ENCODE measurements around the gene ADH7. TPM values are rescaled to one million over a fixed set of nuclear protein-coding genes. Genes with fewer than 3 reads are reported as not detected.
A peak's percentile ranks its signal among the peaks of the same experiment; 100 is the strongest.

The ADH7 gene
- total and polyA plus RNA-seq, 9 of the 15 experiments (the other 6 are each of a cell fraction or from before 2014, with no cell fraction given): not detected

DNA sequence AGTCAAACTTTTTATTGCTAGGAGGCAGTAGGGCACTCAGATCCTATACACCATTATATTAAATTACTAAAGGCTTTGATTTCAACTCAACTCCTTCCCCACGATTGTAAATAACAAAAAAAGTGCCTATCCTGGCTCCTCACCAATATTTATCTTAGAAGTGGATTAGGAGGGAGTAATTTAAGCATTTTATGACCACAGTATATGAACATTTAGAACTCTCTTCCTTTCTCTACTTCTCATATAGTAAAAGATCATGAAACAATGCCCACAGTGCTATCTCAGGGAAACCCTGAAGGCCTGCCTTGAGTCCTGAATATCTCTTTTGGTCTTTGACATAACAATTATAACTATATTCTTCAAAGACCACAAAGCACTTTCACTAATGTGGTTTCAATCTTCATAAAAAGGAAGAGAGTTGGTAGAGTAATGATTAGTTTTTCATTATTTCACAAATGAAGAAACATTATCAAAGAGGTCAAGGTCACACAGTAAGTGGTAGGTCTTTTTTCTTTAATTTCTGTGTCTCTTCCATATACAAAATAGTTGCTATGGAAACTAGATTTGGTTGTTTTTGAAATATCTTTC lies 53.5 kb downstream of the ADH7 start:
- Histone ChIP-seq H3K27me3 (ENCODE audit: control insufficient read depth in 2 of 2, insufficient read depth in 2 of 2, low read length in 2 of 2) (no peaks in the 10 kb centered on the region), H3K4me3 (no peak overlapping the region), H3K9me3 (replicated peaks; ENCODE audit: control insufficient read depth, insufficient read depth, low read depth, low read length) (no peaks in the 10 kb centered on the region), H2AFZ (ENCODE audit: low read depth, low read length) (no peak overlapping the region), H3K27ac (ENCODE audit: extremely low read depth, low read depth, low read length) (no peak overlapping the region), H4K20me1 (replicated peaks; ENCODE audit: control insufficient read depth, insufficient read depth, low read length) (no peaks in the 10 kb centered on the region), H3K9me1 (ENCODE audit: control insufficient read depth, insufficient read depth, low read length) (no peaks in the 10 kb centered on the region), H3K36me3 (ENCODE audit: control insufficient read depth, insufficient read depth, low read length) (no peaks in the 10 kb centered on the region), H3K4me1 (replicated peaks in 1 of 2; ENCODE audit: control insufficient read depth in 2 of 2, insufficient read depth in 2 of 2, low read length in 2 of 2) (no peaks in the 10 kb centered on the region), H3K9ac (ENCODE audit: insufficient read depth in 1 of 2, low read depth in 2 of 2, low read length in 2 of 2) (no peak overlapping the region), H3K79me2 (ENCODE audit: control insufficient read depth, insufficient read depth, low read length) (no peaks in the 10 kb centered on the region), H3K4me2 (ENCODE audit: insufficient read depth, low read length) (no peak overlapping the region)
- WGBS (ENCODE audit: insufficient coverage, low coverage, missing lambda C conversion rate): 0% methylated on average over 1 of the region's 1 CpG
- in situ Hi-C loops (cut with MboI): no loop called here
- ATAC-seq (no peak), DNase-seq (ENCODE audit: extremely low read depth in 1 of 4, low spot score in 3 of 4) (no peak), FAIRE-seq (no peak)
- TF ChIP-seq ATF7 (IDR thresholded peaks at IDR 0.05): no peak
- TF ChIP-seq RFX1 (IDR thresholded peaks at IDR 0.05): peak; percentile 36; the same call in 1 of the 2 replicates
- no TSS peak for BruUV-seq (replicated peaks)
- ChIA-PET CTCF (ENCODE audit: low intra/inter-chr PET ratio) (no interaction called here), POLR2A (interaction anchor here (0.7 kb wide), 1 partner anchor 295 kb away, joined by 3 read pairs; no protein-coding TSS in a partner anchor)
- intact Hi-C loops (cut with micrococcal nuclease): no loop called here

DNA sequence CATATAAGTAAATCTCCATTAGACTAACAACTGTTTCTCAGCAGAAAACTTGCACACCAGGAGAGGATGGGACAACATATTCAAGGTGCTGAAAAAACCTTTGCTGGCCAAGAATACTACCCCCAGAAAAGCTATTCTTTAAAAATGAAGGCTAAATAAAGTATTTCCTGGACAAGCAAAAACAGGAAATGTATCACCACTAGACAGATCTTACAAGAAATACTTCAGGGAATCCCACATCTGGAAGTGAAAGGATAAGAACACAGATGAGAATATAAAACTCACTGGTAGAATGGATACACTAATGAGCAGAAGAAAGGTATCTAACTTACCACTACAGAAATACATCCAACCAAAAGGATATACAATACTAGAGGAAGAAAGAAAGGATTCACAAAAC lies 55.6 kb downstream of the ADH7 start:
- Histone ChIP-seq H3K4me1 (replicated peaks in 1 of 2; ENCODE audit: control insufficient read depth in 2 of 2, insufficient read depth in 2 of 2, low read length in 2 of 2) (no peaks in the 10 kb centered on the region), H3K9me3 (replicated peaks; ENCODE audit: control insufficient read depth, insufficient read depth, low read depth, low read length) (no peaks in the 10 kb centered on the region), H3K79me2 (ENCODE audit: control insufficient read depth, insufficient read depth, low read length) (no peaks in the 10 kb centered on the region), H3K4me3 (no peak overlapping the region), H4K20me1 (replicated peaks; ENCODE audit: control insufficient read depth, insufficient read depth, low read length) (no peaks in the 10 kb centered on the region), H3K27ac (ENCODE audit: extremely low read depth, low read depth, low read length) (no peak overlapping the region), H3K36me3 (ENCODE audit: control insufficient read depth, insufficient read depth, low read length) (no peaks in the 10 kb centered on the region), H3K4me2 (ENCODE audit: insufficient read depth, low read length) (no peak overlapping the region), H3K9me1 (ENCODE audit: control insufficient read depth, insufficient read depth, low read length) (no peaks in the 10 kb centered on the region), H3K9ac (ENCODE audit: insufficient read depth in 1 of 2, low read depth in 2 of 2, low read length in 2 of 2) (no peak overlapping the region), H2AFZ (ENCODE audit: low read depth, low read length) (no peak overlapping the region), H3K27me3 (ENCODE audit: control insufficient read depth in 2 of 2, insufficient read depth in 2 of 2, low read length in 2 of 2) (no peaks in the 10 kb centered on the region)
- DNase-seq (ENCODE audit: extremely low read depth in 1 of 4, low spot score in 3 of 4) (no peak), ATAC-seq (no peak), FAIRE-seq (no peak)
- intact Hi-C loops (cut with micrococcal nuclease): no loop called here
- in situ Hi-C loops (cut with MboI): no loop called here
- POLR2A ChIA-PET: interaction anchor here (0.5 kb wide), 1 partner anchor 603 kb away, joined by 3 read pairs; no protein-coding TSS in a partner anchor
- no TSS peak for BruUV-seq (replicated peaks)
- CTCF ChIA-PET (ENCODE audit: low intra/inter-chr PET ratio): no interaction called here
- TF ChIP-seq, protein P1, sequence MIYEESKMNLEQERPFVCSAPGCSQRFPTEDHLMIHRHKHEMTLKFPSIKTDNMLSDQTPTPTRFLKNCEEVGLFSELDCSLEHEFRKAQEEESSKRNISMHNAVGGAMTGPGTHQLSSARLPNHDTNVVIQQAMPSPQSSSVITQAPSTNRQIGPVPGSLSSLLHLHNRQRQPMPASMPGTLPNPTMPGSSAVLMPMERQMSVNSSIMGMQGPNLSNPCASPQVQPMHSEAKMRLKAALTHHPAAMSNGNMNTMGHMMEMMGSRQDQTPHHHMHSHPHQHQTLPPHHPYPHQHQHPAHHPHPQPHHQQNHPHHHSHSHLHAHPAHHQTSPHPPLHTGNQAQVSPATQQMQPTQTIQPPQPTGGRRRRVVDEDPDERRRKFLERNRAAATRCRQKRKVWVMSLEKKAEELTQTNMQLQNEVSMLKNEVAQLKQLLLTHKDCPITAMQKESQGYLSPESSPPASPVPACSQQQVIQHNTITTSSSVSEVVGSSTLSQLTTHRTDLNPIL (CRISPR knock-in tag; IDR thresholded peaks at IDR 0.05): no peak
- TF ChIP-seq JUNB (CRISPR knock-in tag; conservative IDR thresholded peaks at IDR 0.05) (no peak), SNIP1 (IDR thresholded peaks at IDR 0.05; ENCODE audit: low read depth) (no peak), ZNF263 (CRISPR knock-in tag; IDR thresholded peaks at IDR 0.05; ENCODE audit: borderline replicate concordance) (no peak), FOXP1 (CRISPR knock-in tag; IDR thresholded peaks at IDR 0.05) (no peak), CBX8 (IDR thresholded peaks at IDR 0.05; ENCODE audit: borderline replicate concordance, extremely low read depth, low read depth, low read length, poor library complexity, severe bottlenecking) (no peak), GATAD2A (IDR thresholded peaks at IDR 0.05) (no peak), MCM3 (IDR thresholded peaks at IDR 0.05) (no peak), ZKSCAN8 (CRISPR knock-in tag; IDR thresholded peaks at IDR 0.05) (no peak), XRCC4 (IDR thresholded peaks at IDR 0.05; ENCODE audit: extremely low read depth, insufficient read depth, insufficient read length) (no peak), KAT2B (IDR thresholded peaks at IDR 0.05; ENCODE audit: low read depth, low read length) (no peak)
- TF ChIP-seq, protein P2, sequence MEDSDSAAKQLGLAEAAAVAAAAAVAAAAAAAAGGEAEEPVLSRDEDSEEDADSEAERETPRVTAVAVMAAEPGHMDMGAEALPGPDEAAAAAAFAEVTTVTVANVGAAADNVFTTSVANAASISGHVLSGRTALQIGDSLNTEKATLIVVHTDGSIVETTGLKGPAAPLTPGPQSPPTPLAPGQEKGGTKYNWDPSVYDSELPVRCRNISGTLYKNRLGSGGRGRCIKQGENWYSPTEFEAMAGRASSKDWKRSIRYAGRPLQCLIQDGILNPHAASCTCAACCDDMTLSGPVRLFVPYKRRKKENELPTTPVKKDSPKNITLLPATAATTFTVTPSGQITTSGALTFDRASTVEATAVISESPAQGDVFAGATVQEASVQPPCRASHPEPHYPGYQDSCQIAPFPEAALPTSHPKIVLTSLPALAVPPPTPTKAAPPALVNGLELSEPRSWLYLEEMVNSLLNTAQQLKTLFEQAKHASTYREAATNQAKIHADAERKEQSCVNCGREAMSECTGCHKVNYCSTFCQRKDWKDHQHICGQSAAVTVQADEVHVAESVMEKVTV (CRISPR knock-in tag; IDR thresholded peaks at IDR 0.05): no peak
